Measurements from ENCODE around the gene GPS1.

The GPS1 gene

GRCh38 chr17:82050761-82051641 is 697 bp upstream of the GPS1 start:
- DNase-seq (ENCODE audit: low read depth in 2 of 2): no peak
- H3K4me3 ChIP-seq (replicated peaks in 1 of 2; ENCODE audit: low read depth in 2 of 2, low read length in 2 of 2): peak overlapping the region; percentile 51 to 80
- no peak for TF ChIP-seq CTCF (IDR thresholded peaks at IDR 0.05; ENCODE audit: low read depth, low read length)

- DNase-seq (ENCODE audit: low read depth in 2 of 2): no peak
- TF ChIP-seq CTCF (IDR thresholded peaks at IDR 0.05; ENCODE audit: low read depth, low read length): no peak
- peak overlapping the region; percentile 80 to 84 for H3K4me3 ChIP-seq (replicated peaks in 1 of 2; ENCODE audit: low read depth in 2 of 2, low read length in 2 of 2)
Measured at GRCh38 chr17:82052638-82053059, 951 bp downstream of the GPS1 start.

GRCh38 chr17:82053130-82053529 is 1.4 kb downstream of the GPS1 start:
- TF ChIP-seq CTCF (IDR thresholded peaks at IDR 0.05; ENCODE audit: low read depth, low read length): no peak
- H3K4me3 ChIP-seq (replicated peaks in 1 of 2; ENCODE audit: low read depth in 2 of 2, low read length in 2 of 2): peak overlapping the region; percentile 80 to 84
- DNase-seq (ENCODE audit: low read depth in 2 of 2): no peak

GRCh38 chr17:82053556-82054263 is 2.0 kb downstream of the GPS1 start:
- no peak overlapping the region for H3K4me3 ChIP-seq (replicated peaks in 1 of 2; ENCODE audit: low read depth in 2 of 2, low read length in 2 of 2)
- no peak for TF ChIP-seq CTCF (IDR thresholded peaks at IDR 0.05; ENCODE audit: low read depth, low read length)
- no peak for DNase-seq (ENCODE audit: low read depth in 2 of 2)

- DNase-seq (ENCODE audit: low read depth in 2 of 2): no peak
- no peak overlapping the region for H3K4me3 ChIP-seq (replicated peaks in 1 of 2; ENCODE audit: low read depth in 2 of 2, low read length in 2 of 2)
- TF ChIP-seq CTCF (IDR thresholded peaks at IDR 0.05; ENCODE audit: low read depth, low read length): no peak
Measured at GRCh38 chr17:82054351-82055022, 2.8 kb downstream of the GPS1 start.

GRCh38 chr17:82055023-82055964 is 3.6 kb downstream of the GPS1 start:
- TF ChIP-seq CTCF (IDR thresholded peaks at IDR 0.05; ENCODE audit: low read depth, low read length): no peak
- H3K4me3 ChIP-seq (replicated peaks in 1 of 2; ENCODE audit: low read depth in 2 of 2, low read length in 2 of 2): no peak overlapping the region
- no peak for DNase-seq (ENCODE audit: low read depth in 2 of 2)

Data from cardiac fibroblast (primary cell).